ENCODE results near the gene PRKCD.

PRKCD gene

DNA sequence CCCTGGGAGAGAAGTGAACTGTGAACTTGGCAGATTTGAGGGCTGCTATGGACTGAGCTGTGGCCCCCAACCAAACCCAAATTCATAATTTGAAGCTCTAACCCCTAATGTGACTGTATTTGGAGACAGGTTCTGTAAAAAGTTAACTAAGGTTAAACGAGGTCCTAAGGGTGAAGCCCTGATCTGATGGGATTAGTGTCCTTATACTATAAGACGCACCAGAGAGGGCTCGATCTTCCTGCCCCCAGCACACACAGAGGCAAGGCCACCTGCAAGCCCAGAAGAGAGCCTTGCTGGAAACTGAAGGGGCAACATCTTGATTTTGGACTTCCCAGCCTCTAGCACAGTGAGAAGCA lies 60.8 kb downstream of the PRKCD start:
- DNase-seq = no peak

DNA sequence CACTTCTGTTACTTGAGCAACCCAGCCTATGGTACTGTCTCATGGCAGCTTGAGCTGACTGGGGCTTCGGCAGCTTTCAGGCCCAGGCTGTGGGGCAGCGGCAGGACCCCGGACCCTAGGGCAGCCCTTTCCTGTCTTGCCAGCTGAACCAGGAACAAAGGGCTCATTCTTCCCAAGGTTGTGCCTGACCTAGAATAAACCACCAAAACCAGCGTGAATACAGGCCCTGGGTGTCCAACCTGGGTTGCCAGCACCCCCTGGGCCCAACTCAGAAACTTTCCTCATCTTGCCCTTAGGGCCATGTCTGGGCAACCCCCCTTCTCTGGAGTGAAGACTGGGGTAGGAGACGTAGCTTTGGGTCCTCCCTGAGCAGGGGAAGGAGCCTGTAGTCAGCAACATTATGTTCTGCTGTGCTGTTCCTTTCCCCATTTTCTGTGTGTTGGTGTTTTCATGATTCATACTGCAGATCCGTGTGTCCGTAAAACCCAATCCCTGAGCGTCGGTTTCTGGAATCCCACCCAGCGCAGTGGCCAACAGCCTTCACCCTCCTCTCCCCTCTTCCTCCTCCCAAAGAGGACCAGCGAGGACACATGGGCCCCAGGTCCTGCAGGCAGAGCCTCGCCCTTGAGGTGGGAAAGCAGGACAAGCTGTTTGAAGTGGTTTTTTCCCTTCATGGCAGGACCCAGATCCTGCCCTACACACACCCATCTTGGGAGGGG lies 61.3 kb downstream of the PRKCD start:
- DNase-seq = no peak

DNA sequence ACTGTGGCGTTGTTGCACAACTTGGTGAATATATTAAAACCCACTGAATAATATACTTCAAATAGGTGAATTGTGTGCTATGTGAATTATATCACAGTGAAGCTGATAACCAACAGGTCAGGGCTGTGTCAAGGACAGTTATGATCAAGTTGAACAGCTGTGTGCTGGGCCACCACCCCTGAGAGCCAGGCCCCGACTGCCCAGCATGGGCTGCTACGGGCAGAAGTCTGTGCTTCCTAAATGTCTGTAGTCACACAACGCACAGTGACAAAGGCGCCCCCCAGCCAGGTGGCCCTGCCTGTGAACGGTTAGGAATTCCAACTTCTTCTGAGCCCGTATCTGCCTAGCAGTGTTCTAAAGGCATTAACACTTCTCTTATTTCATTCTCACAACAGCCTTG lies 62.0 kb downstream of the PRKCD start:
- no peak for DNase-seq

DNA sequence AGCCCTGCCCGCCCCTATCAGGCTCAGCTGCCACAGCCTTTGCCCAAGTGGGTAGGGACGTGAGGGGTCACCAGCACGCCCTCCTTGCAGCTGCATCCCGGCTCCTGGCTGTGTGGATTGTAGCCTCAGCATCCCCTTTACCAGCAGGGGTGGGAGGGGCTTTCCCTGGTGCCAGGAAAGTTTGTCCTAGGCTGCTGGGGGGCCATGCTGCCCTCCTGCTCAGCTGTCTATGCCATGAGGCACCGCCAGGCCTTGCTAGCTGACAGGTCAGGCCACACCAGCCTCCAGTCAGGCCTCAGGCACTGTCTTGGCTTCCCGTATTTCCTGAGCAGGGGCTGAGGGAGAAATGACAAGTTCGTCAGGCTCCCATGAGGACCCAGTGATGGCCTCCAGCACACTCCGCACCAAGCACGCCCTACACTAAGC lies 62.5 kb downstream of the PRKCD start:
- no peak for DNase-seq

DNA sequence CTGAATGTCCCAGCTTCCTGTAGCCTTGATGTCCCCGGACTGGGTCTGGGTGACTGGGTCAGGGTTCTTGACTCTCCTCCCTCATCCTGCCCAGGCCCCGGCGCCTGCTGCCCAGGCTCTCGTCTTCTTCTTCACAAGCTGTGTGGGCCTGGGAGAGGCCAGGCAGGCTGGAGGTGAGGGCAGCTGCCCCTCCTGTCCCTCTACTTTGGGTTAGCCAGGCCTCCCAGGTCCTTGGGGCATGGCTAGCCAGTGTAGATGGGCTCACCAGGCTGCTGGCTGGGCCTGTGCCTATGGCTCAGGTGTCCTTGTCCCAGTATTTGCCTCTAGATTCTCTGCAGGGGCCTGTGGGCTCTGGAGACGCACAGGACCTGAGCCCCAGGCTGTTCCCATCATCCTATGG lies 63.0 kb downstream of the PRKCD start:
- no peak for DNase-seq

DNA sequence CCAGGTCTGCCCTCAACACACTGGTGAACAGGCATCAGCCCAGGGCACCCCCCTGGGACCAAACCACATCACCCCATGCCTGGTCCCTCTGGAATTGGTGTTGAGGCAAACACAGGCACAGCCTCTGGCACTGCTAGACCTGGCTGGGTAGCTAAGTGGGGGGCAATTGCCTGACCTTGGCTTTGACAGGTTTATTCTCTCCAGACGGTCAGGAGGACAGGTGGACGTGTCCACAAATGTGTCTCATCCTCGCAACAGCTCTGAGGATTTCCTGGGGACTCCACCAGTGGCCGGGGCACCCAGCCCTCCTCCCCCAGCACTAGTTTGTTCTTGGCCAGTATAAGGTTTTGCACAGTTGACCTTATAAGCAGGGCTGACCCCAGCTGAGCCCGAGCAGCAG lies 63.5 kb downstream of the PRKCD start:
- DNase-seq = no peak

DNA sequence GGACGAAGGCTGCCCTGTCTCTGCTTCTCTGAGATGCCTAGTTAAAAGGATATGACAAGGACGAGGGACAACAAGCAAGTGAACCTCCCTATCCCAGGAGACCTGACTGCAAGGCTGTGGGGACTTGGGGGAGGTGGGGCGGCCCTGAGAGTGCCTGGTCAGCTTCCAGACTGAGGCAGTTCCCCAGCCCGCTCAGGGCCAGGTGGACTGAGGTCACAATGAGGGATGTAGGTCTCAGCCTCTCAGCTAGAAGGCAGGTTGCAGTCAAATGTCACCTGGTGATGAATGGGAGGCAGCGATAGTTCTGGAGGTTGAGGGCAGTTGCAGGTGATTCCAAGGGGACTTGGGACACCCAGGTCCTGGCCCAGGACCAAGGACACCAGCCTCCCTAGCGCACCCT lies 64.2 kb downstream of the PRKCD start:
- no peak for DNase-seq

DNA sequence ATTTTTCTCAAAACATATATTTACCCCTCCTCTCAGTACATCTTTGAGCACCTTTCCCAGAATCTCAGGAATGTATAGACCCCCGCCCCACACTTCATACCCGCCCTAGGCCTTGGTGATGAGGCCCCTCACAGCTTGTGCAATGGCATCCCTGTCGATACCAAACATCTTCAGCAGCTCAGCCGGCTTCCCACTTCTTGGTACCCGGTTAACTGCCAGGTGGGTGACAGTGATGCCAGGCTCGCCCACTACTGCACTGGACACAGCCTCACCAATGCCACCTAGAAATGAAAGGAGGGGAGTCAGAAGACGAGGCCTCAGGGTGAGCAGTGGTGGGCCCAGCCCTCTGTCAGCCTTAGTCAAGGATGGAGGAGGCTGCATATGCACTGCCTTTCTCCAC lies 64.6 kb downstream of the PRKCD start:
- DNase-seq = no peak

DNA sequence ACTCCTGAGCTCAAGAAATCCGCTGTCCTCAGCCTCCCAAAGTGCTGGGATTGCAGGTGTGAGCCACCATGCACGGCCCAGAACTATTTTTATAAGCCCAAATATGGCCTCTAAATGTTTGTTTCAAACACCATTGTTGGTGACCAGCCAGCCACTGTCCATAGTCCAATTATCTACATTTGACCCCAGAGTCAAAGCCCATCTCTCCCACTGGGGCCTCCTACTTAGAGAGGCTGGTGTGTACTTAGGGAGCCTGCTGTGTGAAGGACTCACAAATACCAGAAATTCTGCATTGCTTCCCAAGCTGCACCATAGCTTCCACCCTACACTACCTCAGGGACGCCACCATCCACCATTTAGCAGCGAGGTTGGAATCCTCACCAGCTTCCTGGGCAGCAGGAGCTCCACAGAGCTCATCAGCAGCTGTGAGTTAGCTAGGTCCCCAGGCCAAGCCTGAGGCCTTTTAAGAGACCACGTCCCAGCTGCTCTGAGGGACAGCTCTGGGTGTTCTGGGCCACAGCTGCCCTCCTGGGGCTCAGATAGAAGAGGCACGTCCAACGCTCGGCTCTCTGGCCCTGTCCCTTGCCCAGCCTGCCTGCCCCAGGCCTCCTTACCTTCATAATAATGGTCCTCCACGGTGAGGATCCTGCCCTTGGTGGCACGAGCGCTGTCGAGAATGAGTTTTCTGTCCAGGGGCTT lies 65.3 kb downstream of the PRKCD start:
- DNase-seq = no peak

DNA sequence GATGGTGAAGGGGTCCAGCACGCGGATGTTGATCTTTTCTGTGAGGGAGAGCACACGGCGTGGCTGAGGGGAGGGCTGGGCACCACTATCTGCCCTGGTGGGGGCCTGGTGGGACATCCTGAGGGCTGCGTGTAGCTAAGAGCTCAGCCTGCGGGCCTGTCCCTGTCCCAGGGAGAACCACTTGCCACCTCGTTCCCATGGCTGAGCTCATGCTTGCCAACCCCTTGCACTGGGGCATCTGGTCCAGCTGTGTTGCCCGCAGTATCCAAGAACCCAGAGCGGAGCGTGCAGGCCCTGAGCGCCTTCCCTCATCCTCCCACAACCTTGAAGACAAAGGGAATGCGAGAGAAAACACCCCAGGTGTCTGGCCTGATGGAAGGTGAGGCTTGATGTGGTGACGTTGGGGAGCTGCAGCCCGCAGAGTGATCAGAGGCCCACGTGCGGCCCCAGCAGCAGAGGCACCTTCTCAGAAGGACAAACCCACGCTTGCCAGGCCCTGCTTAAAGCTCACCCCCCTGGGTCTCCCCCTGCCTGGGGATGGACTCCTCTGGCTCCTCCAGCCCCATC lies 65.9 kb downstream of the PRKCD start:
- DNase-seq = no peak

DNA sequence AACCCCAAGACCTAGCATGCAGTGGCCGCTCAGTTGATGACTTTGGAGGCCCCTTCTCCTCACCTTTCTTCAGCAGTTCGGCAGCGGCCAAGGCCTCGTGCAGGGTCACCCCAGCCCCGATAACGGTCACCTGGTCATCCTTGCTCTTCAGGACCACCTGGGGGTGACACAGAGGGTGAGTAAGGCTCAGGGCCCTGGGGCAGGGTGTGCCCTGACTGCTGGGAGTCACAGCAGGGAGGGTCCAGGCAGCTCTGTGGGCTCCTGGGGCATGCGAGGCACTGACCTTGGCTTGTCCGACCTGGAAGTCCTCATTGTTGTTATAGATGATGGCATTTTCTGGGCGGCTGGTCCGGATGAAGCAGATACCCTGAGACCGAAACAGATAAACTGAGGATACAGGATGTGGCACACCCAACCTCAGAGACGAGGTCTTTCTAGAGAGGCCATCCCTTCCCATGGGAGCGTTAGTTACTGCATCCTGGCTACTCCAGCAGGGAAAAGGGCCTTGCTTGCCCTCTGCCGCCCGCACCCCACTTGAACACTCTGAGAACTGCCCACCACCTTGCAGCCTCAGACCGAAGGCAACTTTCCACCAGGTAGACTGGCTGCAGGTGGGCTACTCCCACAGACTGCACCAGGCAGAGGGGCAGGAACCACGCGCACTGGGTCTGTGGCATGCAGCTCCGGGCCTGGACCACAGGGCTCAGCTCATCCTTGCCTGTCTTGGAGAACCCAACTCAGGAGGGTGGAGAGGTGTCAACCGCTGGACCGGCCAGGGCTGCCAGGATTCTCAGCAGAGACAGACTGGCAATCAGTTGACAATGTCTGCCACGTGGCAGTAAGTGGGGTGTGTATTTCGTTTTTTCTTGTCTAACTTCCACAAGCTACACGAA lies 67.2 kb downstream of the PRKCD start:
- DNase-seq = no peak

DNA sequence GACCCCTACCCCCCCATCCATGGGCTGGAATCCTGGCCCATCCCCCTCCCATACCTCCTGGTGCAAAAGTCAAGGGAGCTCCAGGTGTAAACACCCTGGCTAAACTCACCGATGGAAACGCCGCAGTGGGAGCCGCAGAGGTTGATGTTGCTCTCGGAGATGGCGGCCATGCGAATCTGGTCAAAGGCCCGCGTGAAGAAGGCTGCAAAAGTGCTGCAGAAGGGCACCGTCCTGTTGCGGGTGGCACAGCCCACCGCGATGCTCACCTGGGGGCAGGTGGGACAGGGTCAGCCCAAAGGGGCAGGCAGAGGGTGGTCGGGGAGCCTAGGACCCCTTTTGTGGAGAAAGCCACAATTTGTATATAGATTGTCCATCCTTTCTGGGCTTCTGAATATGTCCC lies 68.2 kb downstream of the PRKCD start:
- DNase-seq = no peak

DNA sequence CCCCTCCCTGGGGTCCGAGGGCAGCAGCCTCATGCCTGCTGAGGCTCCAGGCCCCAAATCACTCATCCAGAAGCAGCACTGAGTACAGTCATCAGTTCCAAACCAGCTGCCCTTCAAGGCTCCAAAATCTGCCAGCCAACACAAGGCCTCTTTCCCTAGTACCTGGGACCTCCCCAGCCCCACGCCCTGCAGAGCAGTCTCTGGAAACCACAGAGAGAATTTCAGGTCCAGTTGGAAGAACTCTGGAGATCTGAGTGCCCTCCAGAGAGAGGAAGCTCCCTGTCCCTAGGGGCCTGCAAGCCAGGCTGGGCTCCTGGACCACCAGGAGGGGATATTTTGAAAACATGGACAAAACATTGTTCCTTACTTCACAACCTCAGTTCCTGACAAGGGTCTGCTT lies 68.6 kb downstream of the PRKCD start:
- DNase-seq = no peak

DNA sequence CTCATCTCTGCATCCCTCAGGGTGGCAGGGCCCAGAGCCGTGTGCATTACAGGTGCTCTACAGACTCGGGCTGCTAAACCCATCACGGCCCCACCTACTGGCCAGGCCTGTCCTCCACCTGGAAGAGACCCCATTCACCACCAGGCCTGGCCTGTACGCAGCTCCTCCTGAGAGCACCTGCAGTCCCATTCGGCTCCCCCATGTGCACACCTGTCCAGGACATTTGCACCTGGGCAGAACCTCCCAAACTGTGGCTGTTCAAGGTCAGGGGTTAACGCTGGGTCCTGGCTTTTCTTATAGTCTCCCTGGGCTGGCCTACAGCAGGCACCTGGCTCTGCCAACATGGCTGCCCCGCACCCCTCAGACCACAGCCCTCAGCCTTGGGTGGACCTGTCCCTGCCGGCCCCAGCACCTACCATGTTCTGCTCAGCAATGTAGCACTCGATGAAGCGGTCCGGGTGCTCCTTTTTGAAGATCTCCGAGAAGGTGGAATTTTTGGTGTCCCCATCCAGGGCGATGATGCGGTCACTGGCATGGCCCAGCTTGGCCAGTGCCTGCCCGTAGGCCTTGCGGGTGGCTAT lies 69.1 kb downstream of the PRKCD start:
- DNase-seq = no peak

DNA sequence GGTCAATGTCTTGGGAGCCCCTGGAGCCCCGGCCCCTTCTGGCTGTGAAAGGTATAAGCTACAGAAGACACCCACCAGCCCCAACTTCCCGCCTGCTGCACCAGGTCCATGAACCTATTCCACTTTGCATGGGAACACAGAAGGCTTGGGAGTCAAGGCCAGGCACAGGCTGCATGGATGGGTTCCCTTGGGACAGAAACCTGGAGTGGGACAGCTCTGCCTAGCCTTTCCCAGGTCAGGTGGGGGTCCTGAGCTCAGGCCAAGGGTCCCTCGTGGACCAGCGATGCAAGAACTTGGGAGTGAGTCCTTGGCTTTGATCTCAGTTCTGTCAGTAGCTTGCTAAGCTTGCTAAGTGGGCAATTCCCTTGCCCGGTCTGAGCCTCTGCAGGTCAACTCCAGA lies 69.8 kb downstream of the PRKCD start:
- DNase-seq = no peak

DNA sequence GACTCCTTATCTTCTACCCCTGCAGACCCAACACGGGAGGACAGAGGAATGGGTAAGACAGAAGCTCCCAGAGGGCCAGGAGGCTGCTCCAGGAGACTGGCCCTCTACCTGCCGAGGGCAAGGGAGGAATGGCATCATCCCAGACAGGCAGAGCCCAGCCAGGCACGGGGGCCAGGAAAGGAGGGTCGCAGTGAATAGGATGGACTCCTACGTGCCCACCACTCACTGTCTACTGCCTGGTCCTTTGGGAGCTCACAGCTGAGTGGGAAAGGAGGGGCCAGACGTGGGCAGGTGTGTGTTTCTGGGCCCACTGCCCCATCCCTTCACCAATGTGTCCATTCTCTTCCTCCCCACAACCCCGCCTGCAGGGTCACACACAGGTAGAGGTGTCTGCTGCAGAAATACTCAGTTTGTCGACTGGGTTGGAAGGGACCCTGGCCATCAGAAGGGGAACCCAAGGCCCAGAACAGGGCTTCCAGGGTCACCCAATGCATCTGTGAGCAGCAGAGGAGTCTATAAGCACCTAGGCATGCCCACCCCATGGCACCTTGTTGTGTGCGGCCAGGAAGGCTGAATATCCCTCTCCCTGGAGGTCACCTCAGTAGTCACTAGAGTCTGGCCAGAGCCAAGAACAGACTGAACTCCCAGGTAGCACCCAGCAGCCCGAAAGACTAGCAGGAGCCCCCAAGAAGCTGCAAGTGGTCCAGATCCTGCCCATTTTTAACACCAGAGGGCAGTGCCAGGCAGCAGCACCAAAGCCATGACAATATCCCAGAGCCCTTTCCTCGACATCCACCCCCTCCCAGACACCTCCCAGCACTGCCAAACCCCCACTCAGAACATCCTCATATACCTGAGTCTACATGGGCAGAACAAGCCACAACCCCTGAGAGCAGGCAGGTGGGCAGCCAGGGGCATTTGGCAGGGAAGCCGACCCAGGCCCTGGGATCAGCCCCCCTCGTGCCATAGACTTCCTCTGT lies 70.8 kb downstream of the PRKCD start:
- DNase-seq = no peak

DNA sequence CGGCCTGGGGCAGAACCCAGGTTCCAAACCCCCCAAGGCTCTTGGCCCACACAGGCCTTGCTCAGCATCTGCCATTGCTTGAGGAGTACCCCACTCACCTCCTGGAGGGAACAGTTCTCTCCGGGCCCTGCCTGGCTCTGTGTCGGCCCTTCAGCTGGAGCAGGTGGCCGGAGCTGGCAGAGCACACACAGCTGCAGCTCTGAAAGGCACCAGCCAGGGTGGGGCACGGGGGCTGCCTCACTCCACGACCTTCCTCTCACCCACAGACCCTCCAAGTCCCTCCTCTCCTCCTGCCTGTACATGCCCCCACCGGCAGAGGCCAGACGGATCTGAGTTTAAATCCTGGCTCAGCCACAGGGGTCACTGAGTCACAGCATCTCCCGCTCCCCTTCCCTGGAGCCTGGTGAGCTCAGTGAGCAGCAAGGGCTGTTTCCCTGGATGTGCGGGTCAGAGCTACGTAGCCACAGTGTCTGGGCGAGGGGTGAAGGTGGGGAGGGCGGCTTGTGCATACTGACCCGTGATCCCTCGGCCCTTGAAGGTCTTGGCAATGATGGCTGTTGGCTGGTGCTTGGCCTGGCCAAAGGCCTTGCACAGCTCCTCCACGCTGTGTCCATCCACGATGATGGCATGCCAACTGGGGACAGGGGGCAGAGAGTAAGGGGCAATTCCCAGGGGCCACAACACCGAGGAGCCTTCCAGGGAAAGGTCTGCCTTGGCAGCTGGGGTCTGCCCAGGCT lies 71.8 kb downstream of the PRKCD start:
- DNase-seq = no peak

DNA sequence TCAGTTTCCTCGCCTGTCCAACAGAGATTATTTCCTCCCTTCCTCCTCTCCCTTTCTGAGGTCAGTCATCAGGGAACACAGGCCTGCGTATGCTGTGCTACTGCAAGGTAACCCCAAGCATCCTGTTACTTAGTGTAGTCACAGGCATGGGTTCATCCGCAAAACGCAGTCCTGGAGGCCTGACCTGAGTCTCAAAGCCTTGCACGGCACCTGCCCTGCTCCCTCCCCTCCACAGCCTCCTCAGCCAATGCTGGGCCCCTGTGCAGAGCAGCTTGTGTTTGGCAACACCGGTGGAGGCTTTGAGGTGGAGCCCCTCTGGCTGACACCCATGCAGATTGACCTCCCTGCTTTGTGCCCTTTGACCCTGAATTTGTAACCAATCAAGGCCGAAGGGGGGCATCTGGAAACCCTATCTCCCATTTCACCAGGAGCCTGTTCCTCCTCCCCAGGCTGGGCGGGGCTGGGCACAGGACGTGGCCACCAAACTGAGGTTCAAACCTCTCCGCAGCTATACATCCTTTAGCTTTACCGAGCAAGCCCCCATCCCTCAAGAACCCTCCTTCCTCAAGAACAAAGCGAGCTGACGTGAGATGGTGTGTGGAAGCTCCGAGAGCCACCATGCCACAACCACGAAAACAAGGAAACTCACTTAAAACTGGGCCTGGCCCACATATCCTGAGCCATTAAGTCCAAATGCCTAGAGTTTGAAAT lies 73.3 kb downstream of the PRKCD start:
- no peak for DNase-seq

DNA sequence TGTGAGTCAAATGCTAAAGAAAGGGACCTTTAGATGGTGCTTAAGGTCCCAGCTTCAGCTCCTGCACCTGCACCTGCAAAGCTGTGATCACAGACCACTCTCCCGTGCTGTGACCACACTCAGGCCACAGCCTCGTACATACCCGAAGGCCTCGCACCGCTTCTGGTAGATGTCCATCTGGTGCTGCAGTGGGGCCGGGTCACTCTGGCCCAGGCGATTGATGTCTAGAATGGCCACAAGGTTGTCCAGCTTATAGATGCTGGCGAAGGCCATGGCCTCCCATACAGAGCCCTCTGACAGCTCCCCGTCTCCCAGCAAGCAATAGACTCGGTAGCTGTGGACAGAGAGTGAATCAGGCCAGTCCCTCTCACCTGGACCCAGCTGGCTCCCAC lies 73.8 kb downstream of the PRKCD start:
- no peak for DNase-seq

DNA sequence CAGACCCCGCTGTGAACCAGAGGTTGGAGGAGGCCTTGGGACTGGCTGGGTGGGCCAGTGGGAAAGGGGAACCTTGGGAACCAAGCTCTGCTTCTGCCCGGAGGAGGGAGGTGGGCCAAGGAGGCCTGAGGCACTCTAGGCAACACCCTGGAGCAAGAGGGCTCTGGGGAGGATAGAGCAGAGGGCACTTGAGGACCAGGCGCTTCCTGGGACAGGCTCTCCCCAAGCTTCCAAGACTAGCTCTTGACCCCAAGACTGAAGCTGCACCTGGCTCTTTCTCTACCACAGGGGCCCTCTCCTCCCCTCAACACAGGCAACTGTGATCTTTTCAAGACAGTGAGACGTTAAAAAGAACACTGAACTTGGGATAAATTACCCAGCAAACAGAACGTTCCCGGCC lies 74.5 kb downstream of the PRKCD start:
- DNase-seq = no peak
